Calu3 (cell line): ENCODE data around the gene MSI2. TPM values are rescaled to one million over a fixed set of nuclear protein-coding genes. Genes with fewer than 3 reads are reported as not detected.

ENCODE experiments used
- BruUV-seq: library from RNA; stranded (reverse); fragments of 400-500 nt; replicated peaks from 2 replicates; lab custom pipeline; 2021; lab: Mats Ljungman, UMichigan
- CTCF ChIA-PET: fragments of 300-600 bp; sonication (Branson Sonifier 250); formaldehyde crosslinking; loops from one replicate; lab custom pipeline; 2022; ENCODE audit warnings: antibody characterized with exemption; lab: Charles Lee
- DNase-seq: peaks from one replicate; pipeline ENCODE4 v3.0.0; 2022
- H3K27ac Mint-ChIP-seq: one replicate; pipeline ENCODE4 v1.8.0; 2022; ENCODE audit warnings: mixed read lengths; ENCODE audit not compliant: unreplicated experiment
- H3K27me3 Mint-ChIP-seq: one replicate; pipeline ENCODE4 v1.8.0; 2022; ENCODE audit warnings: mixed read lengths; ENCODE audit not compliant: unreplicated experiment
- H3K36me3 Mint-ChIP-seq: one replicate; pipeline ENCODE4 v1.8.0; 2022; ENCODE audit warnings: mild to moderate bottlenecking, moderate library complexity, mixed read lengths; ENCODE audit not compliant: insufficient read depth, unreplicated experiment
- H3K4me1 Mint-ChIP-seq: one replicate; pipeline ENCODE4 v1.8.0; 2022; ENCODE audit warnings: mild to moderate bottlenecking, low read depth, mixed read lengths; ENCODE audit not compliant: unreplicated experiment
- H3K4me3 Mint-ChIP-seq: one replicate; pipeline ENCODE4 v1.8.0; 2022; ENCODE audit warnings: mild to moderate bottlenecking, low read depth, moderate library complexity, mixed read lengths; ENCODE audit not compliant: unreplicated experiment
- H3K9me3 Mint-ChIP-seq: one replicate; pipeline ENCODE4 v1.8.0; 2022; ENCODE audit warnings: low read depth, mixed read lengths; ENCODE audit not compliant: unreplicated experiment
- intact Hi-C: fragments of 100-400 bp; cut with micrococcal nuclease; formaldehyde crosslinking; loops from one replicate; pipeline ENCODE4 v1.10.0; 2022; ENCODE audit not compliant: unreplicated experiment
- total RNA-seq: library from RNA; stranded (reverse); gene quantifications from 2 replicates; pipeline ENCODE4 v1.2.3, GENCODE V29; 2022
- TF ChIP-seq, protein P1 (sequence below): fragments of 200-600 bp; IDR thresholded peaks from one replicate; pipeline ENCODE4 v1.8.0; 2022; ENCODE audit warnings: antibody characterized with exemption; ENCODE audit not compliant: unreplicated experiment

MSI2 gene
- total RNA-seq, 1 experiment from 2014 or later, result 66.4 TPM

DNA sequence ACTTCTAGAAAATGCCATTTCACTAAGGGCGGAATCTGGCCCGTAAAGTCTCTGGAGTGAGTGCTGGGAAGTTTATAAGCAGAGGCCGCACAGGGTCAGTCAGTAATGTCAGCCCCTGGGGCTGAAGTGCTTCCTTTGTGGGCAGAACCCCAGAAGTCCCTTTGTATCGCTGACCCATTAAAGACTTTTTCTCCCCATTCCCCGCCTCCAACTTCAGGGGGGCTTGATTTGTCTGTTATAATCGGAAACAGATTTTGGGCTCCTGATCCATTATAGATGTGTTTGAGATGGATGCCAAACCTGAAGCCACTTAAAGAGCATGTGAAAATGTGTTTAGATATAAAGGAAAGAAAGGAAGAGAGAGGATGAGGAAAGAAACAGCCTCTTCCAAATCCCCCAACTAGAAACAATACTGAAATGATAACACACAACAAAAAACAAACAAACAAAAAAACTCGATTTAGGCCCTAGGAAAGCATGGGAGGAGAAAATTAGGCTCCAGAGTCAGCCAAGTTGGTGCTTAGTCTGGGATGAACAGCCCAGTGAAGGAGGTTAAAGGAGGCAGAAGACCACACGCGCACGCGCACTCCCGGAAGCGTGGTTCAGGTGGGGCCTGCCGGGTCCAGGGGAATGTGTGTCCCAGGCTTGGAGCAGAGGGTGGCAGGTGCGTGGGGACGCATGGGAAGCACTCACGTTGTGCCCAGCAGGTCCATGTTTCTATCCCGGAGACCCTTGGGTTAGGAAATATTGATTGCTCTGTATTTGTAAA lies 27.1 kb downstream of the MSI2 start:
- peaks cover 7% of the 10 kb centered on the region for H3K36me3 Mint-ChIP-seq
- CTCF ChIA-PET, result no interaction called here
- no TSS peak for BruUV-seq
- no peak overlapping the region for H3K4me3 Mint-ChIP-seq
- no peak for DNase-seq
- intact Hi-C loops, result no loop called here
- TF ChIP-seq, protein P1, sequence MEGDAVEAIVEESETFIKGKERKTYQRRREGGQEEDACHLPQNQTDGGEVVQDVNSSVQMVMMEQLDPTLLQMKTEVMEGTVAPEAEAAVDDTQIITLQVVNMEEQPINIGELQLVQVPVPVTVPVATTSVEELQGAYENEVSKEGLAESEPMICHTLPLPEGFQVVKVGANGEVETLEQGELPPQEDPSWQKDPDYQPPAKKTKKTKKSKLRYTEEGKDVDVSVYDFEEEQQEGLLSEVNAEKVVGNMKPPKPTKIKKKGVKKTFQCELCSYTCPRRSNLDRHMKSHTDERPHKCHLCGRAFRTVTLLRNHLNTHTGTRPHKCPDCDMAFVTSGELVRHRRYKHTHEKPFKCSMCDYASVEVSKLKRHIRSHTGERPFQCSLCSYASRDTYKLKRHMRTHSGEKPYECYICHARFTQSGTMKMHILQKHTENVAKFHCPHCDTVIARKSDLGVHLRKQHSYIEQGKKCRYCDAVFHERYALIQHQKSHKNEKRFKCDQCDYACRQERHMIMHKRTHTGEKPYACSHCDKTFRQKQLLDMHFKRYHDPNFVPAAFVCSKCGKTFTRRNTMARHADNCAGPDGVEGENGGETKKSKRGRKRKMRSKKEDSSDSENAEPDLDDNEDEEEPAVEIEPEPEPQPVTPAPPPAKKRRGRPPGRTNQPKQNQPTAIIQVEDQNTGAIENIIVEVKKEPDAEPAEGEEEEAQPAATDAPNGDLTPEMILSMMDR, result no peak
- no peak overlapping the region for H3K27ac Mint-ChIP-seq
- H3K27me3 Mint-ChIP-seq, result no peaks in the 10 kb centered on the region
- H3K4me1 Mint-ChIP-seq, result no peaks in the 10 kb centered on the region
- H3K9me3 Mint-ChIP-seq, result no peaks in the 10 kb centered on the region

DNA sequence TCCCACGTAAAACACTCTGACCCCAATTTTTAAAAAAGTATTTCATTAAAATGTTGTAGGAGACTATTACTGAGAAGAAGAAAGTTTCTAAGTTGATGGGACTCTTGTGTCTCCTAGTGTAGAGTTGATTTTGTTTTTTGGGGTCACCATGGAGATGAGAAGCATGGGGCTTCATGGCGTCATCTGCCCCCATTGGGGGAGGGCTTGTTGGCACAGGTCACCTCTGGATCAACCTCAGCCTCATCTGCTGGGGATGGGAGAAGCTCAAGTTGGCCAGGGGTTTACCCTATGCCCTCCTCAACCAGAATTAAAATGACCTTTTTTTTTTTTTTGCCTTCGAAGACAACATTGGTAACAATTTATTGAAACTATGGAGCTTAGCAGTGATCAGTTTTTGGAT lies 28.3 kb downstream of the MSI2 start:
- no peaks in the 10 kb centered on the region for H3K9me3 Mint-ChIP-seq
- H3K4me1 Mint-ChIP-seq, result no peaks in the 10 kb centered on the region
- no peaks in the 10 kb centered on the region for H3K27me3 Mint-ChIP-seq
- BruUV-seq, result no TSS peak
- H3K4me3 Mint-ChIP-seq, result no peak overlapping the region
- H3K36me3 Mint-ChIP-seq, result peaks cover 7% of the 10 kb centered on the region
- TF ChIP-seq, protein P1, result no peak
- intact Hi-C loops, result no loop called here
- CTCF ChIA-PET, result no interaction called here
- H3K27ac Mint-ChIP-seq, result no peak overlapping the region
- DNase-seq, result no peak

DNA sequence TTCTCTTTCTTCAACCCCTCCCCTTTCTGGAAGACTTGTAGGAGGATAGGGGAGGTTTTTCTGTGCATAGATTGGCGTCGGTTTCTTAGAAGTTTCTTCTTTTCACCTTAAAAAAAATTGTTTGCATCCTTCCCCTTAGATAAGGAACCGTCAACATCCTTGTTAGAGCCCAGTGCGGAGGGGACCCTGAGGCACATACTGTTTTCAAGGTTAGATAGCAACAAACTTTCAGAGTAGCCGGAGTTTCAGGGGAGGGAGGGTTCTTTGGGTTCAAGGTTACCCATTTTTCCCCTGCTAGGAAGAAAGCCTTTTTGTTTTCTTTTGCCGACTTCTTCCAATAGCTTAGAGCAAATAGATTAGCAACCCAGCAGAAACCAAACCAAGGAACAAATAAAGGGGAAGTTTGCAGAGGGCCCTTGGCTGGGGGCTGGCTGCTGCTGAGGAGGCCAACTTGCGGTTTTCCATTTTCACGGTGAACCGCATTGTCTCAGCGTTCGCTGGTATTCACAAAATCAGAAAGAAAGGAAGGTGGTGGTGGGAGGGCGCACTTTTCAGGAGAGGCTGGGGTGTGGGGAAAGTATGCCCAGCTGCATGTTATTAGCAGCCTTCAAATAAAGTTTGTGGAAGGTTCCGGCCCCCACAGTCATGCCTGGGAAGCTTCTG lies 28.8 kb downstream of the MSI2 start:
- H3K27ac Mint-ChIP-seq, result no peak overlapping the region
- intact Hi-C loops, result no loop called here
- BruUV-seq, result no TSS peak
- no peaks in the 10 kb centered on the region for H3K4me1 Mint-ChIP-seq
- no peaks in the 10 kb centered on the region for H3K9me3 Mint-ChIP-seq
- H3K36me3 Mint-ChIP-seq, result peaks cover 7% of the 10 kb centered on the region
- TF ChIP-seq, protein P1, result no peak
- CTCF ChIA-PET, result no interaction called here
- DNase-seq, result no peak
- H3K4me3 Mint-ChIP-seq, result no peak overlapping the region
- H3K27me3 Mint-ChIP-seq, result no peaks in the 10 kb centered on the region

DNA sequence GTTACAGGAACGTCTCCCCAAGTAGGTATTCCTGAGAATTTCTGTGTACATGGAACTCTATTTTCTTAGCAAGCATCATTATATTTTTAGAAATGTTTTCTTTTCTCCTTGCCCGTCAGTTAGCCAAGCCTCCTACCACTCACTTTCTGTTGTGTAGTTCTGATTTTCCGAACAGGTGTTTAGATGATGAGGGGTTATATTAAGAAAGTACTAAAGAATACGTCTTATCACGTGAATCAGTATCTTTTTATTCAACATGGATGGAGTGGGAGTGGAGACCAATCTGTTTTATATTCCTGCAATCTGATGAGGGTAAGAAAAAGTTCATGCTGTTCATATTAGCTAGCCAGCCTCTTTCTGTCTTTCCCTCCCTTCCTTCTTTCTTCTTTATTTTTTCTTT lies 29.4 kb downstream of the MSI2 start:
- no peaks in the 10 kb centered on the region for H3K27me3 Mint-ChIP-seq
- peaks cover 7% of the 10 kb centered on the region for H3K36me3 Mint-ChIP-seq
- no peaks in the 10 kb centered on the region for H3K9me3 Mint-ChIP-seq
- no peaks in the 10 kb centered on the region for H3K4me1 Mint-ChIP-seq
- no peak overlapping the region for H3K4me3 Mint-ChIP-seq
- no peak for DNase-seq
- no peak overlapping the region for H3K27ac Mint-ChIP-seq
- TF ChIP-seq, protein P1, result no peak
- intact Hi-C loops, result no loop called here
- no TSS peak for BruUV-seq
- CTCF ChIA-PET, result interaction anchor here (0.6 kb wide), 1 partner anchor 518 kb away, joined by 3 read pairs; no protein-coding TSS in a partner anchor
